H9 (cell line): ENCODE data around the gene MAZ. TPM values are rescaled to one million over a fixed set of nuclear protein-coding genes. Genes with fewer than 3 reads are reported as not detected.

ENCODE experiments used
- DNase-seq: peaks from one replicate; pipeline ENCODE4 v3.0.0-alpha.2; 2017
- H2AFZ ChIP-seq: one replicate; pipeline ENCODE4 v1.6.1; 2013; ENCODE audit warnings: mild to moderate bottlenecking, low read length, control low read depth, moderate library complexity
- H2AK5ac ChIP-seq: 2 replicates; pipeline ENCODE4 v1.6.1; 2013; ENCODE audit warnings: low read length, control low read depth, mixed read lengths; ENCODE audit not compliant: insufficient read length
- H2BK120ac ChIP-seq: one replicate; pipeline ENCODE4 v1.6.1; 2013; ENCODE audit warnings: low read depth, mild to moderate bottlenecking, low read length, control low read depth, inconsistent platforms; ENCODE audit not compliant: poor library complexity, severe bottlenecking
- H2BK12ac ChIP-seq: 2 replicates; pipeline ENCODE4 v1.6.1; 2013; ENCODE audit warnings: low read length, control low read depth, mixed read lengths, low read depth; ENCODE audit not compliant: insufficient read length
- H2BK15ac ChIP-seq: 2 replicates; pipeline ENCODE4 v1.6.1; 2013; ENCODE audit warnings: low read depth, low read length, control low read depth
- H2BK20ac ChIP-seq: one replicate; pipeline ENCODE4 v1.6.1; 2013; ENCODE audit warnings: low read depth, mild to moderate bottlenecking, low read length, control low read depth, inconsistent platforms; ENCODE audit not compliant: poor library complexity, severe bottlenecking
- H2BK5ac ChIP-seq: 2 replicates; pipeline ENCODE4 v1.6.1; 2013; ENCODE audit warnings: low read length, control low read depth, mixed read lengths; ENCODE audit not compliant: insufficient read length
- H3K14ac ChIP-seq: 2 replicates; pipeline ENCODE4 v1.6.1; 2013; ENCODE audit warnings: low read length, control low read depth; ENCODE audit not compliant: insufficient read depth
- H3K18ac ChIP-seq: 2 replicates; pipeline ENCODE4 v1.6.1; 2013; ENCODE audit warnings: low read depth, mild to moderate bottlenecking, mixed read lengths, low read length, control low read depth; ENCODE audit not compliant: insufficient read length
- H3K23ac ChIP-seq: 2 replicates; pipeline ENCODE4 v1.6.1; 2013; ENCODE audit warnings: low read length, control low read depth, mixed read lengths, low read depth; ENCODE audit not compliant: insufficient read length
- H3K23me2 ChIP-seq: 2 replicates; pipeline ENCODE4 v1.6.1; 2013; ENCODE audit warnings: low read depth, mild to moderate bottlenecking, mixed read lengths, low read length, control low read depth; ENCODE audit not compliant: insufficient read length, poor library complexity, severe bottlenecking
- H3K27ac ChIP-seq: 2 replicates; pipeline ENCODE4 v1.5.1; 2013; ENCODE audit warnings: low read length, control low read depth, mixed read lengths, low read depth; ENCODE audit not compliant: insufficient read length
- H3K27me3 ChIP-seq: 2 replicates; pipeline ENCODE4 v1.6.1; 2013; ENCODE audit warnings: low read length, control low read depth, inconsistent platforms; ENCODE audit not compliant: insufficient read depth
- H3K4ac ChIP-seq: 2 replicates; pipeline ENCODE4 v1.6.1; 2013; ENCODE audit warnings: low read depth, mild to moderate bottlenecking, control low read depth, inconsistent platforms, low read length, moderate library complexity
- H3K4me1 ChIP-seq: 2 replicates; pipeline ENCODE4 v1.6.1; 2013; ENCODE audit warnings: low read length, control low read depth, inconsistent platforms; ENCODE audit not compliant: insufficient read depth
- H3K4me2 ChIP-seq: 2 replicates; pipeline ENCODE4 v1.6.1; 2013; ENCODE audit warnings: low read length, control low read depth, mixed read lengths; ENCODE audit not compliant: insufficient read length, insufficient read depth
- H3K56ac ChIP-seq: 2 replicates; pipeline ENCODE4 v1.6.1; 2013; ENCODE audit warnings: low read depth, mild to moderate bottlenecking, mixed read lengths, low read length, control low read depth; ENCODE audit not compliant: insufficient read length
- H3K79me1 ChIP-seq: 2 replicates; pipeline ENCODE4 v1.6.1; 2013; ENCODE audit warnings: low read depth, mild to moderate bottlenecking, moderate library complexity, low read length, control low read depth, inconsistent platforms; ENCODE audit not compliant: insufficient read depth, poor library complexity, severe bottlenecking
- H3K79me2 ChIP-seq: 2 replicates; pipeline ENCODE4 v1.6.1; 2013; ENCODE audit warnings: low read length, control low read depth, inconsistent platforms; ENCODE audit not compliant: insufficient read depth
- H3K9ac ChIP-seq: 2 replicates; pipeline ENCODE4 v1.6.1; 2013; ENCODE audit warnings: low read length, control low read depth, mixed read lengths; ENCODE audit not compliant: insufficient read length; ENCODE audit errors: extremely low read depth
- H3K9me3 ChIP-seq: one replicate; pipeline ENCODE4 v1.6.1; 2013; ENCODE audit warnings: low read depth, low read length, inconsistent platforms; ENCODE audit not compliant: control insufficient read depth
- H3T11ph ChIP-seq: one replicate; pipeline ENCODE4 v1.6.1; 2013; ENCODE audit warnings: mild to moderate bottlenecking, low read length, control low read depth, inconsistent platforms
- H4K20me1 ChIP-seq: one replicate; pipeline ENCODE4 v1.6.1; 2013; ENCODE audit not compliant: control insufficient read depth, insufficient read length, insufficient read depth
- H4K5ac ChIP-seq: 2 replicates; pipeline ENCODE4 v1.6.1; 2013; ENCODE audit warnings: low read depth, mild to moderate bottlenecking, mixed read lengths, low read length, control low read depth; ENCODE audit not compliant: insufficient read length
- H4K8ac ChIP-seq: replicated peaks from 2 replicates; pipeline ENCODE4 v1.6.1; 2013; ENCODE audit warnings: low read length, control low read depth, mixed read lengths, low read depth; ENCODE audit not compliant: insufficient read length
- H4K91ac ChIP-seq: 2 replicates; pipeline ENCODE4 v1.6.1; 2013; ENCODE audit warnings: low read depth, mild to moderate bottlenecking, moderate library complexity, mixed read lengths, low read length, control low read depth; ENCODE audit not compliant: insufficient read length
- H3K27ac Mint-ChIP-seq, 3 experiments: 2 replicates in 2 of 3; 3 replicates in 1 of 3; pipeline ENCODE4 v1.8.0; 2020 to 2021; ENCODE audit warnings: mixed read lengths in 3 of 3, mild to moderate bottlenecking in 1 of 3, moderate library complexity in 1 of 3
- H3K27me3 Mint-ChIP-seq: 2 replicates; pipeline ENCODE4 v1.8.0; 2021; ENCODE audit warnings: low read depth, mild to moderate bottlenecking, moderate library complexity, mixed read lengths
- H3K36me3 Mint-ChIP-seq, 3 experiments: 2 replicates in 2 of 3; 3 replicates in 1 of 3; pipeline ENCODE4 v1.8.0; 2020 to 2021; ENCODE audit warnings: low read depth in 3 of 3, mixed read lengths in 3 of 3; ENCODE audit not compliant: insufficient read depth in 1 of 3
- H3K4me1 Mint-ChIP-seq, 2 experiments: 2 replicates each; pipeline ENCODE4 v1.8.0; 2020; ENCODE audit warnings: mixed read lengths in 2 of 2
- H3K4me3 Mint-ChIP-seq, 2 experiments: 2 replicates in 1 of 2; 3 replicates in 1 of 2; pipeline ENCODE4 v1.8.0; 2020 to 2021; ENCODE audit warnings: mild to moderate bottlenecking in 2 of 2, mixed read lengths in 2 of 2, moderate library complexity in 1 of 2
- H3K9me3 Mint-ChIP-seq, 2 experiments: 2 replicates in 1 of 2; 3 replicates in 1 of 2; pipeline ENCODE4 v1.8.0; 2020; ENCODE audit warnings: mild to moderate bottlenecking in 2 of 2, mixed read lengths in 2 of 2, moderate library complexity in 1 of 2
- WGBS: extraction: QIAGEN DNeasy Blood & Tissue Kit; methylation state at CpG from one replicate; pipeline ENCODE4 v1.1.7; 2013; ENCODE audit warnings: missing lambda C conversion rate, low lambda C conversion rate, mixed read lengths; ENCODE audit not compliant: insufficient read length; ENCODE audit errors: extremely low coverage; 5-methylcytosine and 5-hydroxymethylcytosine counted together
- total RNA-seq: library from RNA; stranded (reverse); gene quantifications from 2 replicates; pipeline ENCODE4 v1.2.1, GENCODE V29; 2021
- TF ChIP-seq, protein P1 (sequence below): fragments of 200-600 bp; sonication (generic); conservative IDR thresholded peaks from 3 replicates; pipeline ENCODE4 v1.8.0; 2021; ENCODE audit warnings: antibody characterized with exemption, mild to moderate bottlenecking

MAZ gene
- total RNA-seq, 1 experiment from 2014 or later = 412 TPM

DNA sequence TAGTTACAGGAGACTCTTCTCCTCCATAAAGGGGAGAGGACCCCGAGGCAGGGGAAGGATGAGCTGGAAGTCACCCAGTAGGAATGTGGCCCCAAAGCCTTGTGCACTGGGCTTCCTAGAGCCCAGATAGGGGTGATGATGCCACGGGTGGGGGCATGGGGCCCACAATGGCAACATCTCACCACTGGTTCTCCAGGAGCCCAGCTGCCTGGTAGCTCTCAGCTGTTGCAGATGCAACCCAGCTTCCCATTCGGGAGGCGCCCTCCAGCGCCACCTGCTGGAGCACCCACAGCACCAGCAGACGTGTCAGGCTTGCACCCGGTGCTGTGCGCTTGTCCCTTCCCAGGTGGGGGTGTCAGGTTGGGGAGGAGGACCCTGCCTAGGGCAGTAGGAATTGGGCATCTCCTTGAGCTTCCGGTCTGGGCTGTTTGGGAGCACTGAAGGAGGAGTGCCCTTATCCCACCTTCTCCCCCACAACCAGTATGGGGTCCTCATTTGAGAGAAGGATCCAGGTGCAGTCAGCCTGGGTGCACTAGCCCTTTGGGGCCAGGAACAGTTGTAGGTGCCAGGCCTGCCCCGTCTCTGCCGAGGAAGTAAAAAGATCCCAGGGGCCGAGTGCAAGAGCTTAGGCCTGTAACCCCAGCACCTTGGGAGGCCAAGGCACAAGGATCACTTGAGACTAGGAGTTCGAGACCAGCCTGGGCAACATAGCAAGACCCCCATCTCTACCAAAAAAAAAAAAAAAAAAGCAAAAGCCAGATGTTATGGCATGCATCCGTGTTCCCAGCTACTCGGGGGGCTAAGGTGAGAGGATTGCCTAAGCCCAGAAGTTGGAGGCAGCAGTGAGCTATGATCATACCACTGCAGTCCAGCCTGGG is 42.3 kb downstream of the MAZ start:
- Histone ChIP-seq H3K4ac (no peak overlapping the region), H3K9me3 (no peaks in the 10 kb centered on the region), H3K9ac (no peak overlapping the region), H2BK120ac (no peak overlapping the region), H3K23me2 (no peaks in the 10 kb centered on the region), H3K18ac (no peak overlapping the region), H3K27me3 (no peaks in the 10 kb centered on the region), H4K20me1 (no peaks in the 10 kb centered on the region), H3K56ac (no peak overlapping the region), H4K91ac (no peak overlapping the region), H2BK15ac (no peak overlapping the region), H2BK5ac (no peak overlapping the region), H2BK20ac (no peak overlapping the region), H3T11ph (no peak overlapping the region), H3K79me2 (no peaks in the 10 kb centered on the region), H2AFZ (no peak overlapping the region), H3K4me1 (no peaks in the 10 kb centered on the region), H3K14ac (no peak overlapping the region), H4K5ac (no peak overlapping the region), H3K23ac (no peak overlapping the region), H2AK5ac (no peak overlapping the region), H3K27ac (no peak overlapping the region), H3K4me2 (no peak overlapping the region), H2BK12ac (no peak overlapping the region), H3K79me1 (no peaks in the 10 kb centered on the region), H4K8ac (no peak overlapping the region)
- H3K4me1 Mint-ChIP-seq = peaks cover 7 to 10% of the 10 kb centered on the region in 2 experiments
- H3K4me3 Mint-ChIP-seq = no peak overlapping the region; a peak in 1 of 5 replicates
- DNase-seq = peak; percentile 84
- peaks cover 0 to 5% (median 0%) of the 10 kb centered on the region in 3 experiments; a peak in 2 of 7 replicates for H3K36me3 Mint-ChIP-seq
- no peaks in the 10 kb centered on the region for H3K27me3 Mint-ChIP-seq
- no peak overlapping the region for H3K27ac Mint-ChIP-seq
- no CpG with 5 or more reads among the region's 15 CpGs for WGBS
- TF ChIP-seq, protein P1, sequence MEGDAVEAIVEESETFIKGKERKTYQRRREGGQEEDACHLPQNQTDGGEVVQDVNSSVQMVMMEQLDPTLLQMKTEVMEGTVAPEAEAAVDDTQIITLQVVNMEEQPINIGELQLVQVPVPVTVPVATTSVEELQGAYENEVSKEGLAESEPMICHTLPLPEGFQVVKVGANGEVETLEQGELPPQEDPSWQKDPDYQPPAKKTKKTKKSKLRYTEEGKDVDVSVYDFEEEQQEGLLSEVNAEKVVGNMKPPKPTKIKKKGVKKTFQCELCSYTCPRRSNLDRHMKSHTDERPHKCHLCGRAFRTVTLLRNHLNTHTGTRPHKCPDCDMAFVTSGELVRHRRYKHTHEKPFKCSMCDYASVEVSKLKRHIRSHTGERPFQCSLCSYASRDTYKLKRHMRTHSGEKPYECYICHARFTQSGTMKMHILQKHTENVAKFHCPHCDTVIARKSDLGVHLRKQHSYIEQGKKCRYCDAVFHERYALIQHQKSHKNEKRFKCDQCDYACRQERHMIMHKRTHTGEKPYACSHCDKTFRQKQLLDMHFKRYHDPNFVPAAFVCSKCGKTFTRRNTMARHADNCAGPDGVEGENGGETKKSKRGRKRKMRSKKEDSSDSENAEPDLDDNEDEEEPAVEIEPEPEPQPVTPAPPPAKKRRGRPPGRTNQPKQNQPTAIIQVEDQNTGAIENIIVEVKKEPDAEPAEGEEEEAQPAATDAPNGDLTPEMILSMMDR = peak; percentile 98
- no peaks in the 10 kb centered on the region for H3K9me3 Mint-ChIP-seq
